Measurements from ENCODE around the gene UTY.

GRCh38 chrY:13361656-13362636 lies 117.9 kb downstream of the UTY start:
- TF ChIP-seq GABPA (IDR thresholded peaks at IDR 0.05; ENCODE audit: borderline replicate concordance, insufficient read depth, low read length) (no peak), CTCF (IDR thresholded peaks at IDR 0.05; ENCODE audit: control extremely low read depth in 1 of 3, insufficient read depth in 1 of 3, low read depth in 1 of 3, low read length in 3 of 3) (no peak)

Data from H1 (cell line).